HuH-7.5 (cell line): ENCODE results near the gene EFTUD2.

Experiments
- DNase-seq: peaks from one replicate; pipeline ENCODE4 v3.0.0; 2011; ENCODE audit warnings: low spot score

EFTUD2 gene

DNA sequence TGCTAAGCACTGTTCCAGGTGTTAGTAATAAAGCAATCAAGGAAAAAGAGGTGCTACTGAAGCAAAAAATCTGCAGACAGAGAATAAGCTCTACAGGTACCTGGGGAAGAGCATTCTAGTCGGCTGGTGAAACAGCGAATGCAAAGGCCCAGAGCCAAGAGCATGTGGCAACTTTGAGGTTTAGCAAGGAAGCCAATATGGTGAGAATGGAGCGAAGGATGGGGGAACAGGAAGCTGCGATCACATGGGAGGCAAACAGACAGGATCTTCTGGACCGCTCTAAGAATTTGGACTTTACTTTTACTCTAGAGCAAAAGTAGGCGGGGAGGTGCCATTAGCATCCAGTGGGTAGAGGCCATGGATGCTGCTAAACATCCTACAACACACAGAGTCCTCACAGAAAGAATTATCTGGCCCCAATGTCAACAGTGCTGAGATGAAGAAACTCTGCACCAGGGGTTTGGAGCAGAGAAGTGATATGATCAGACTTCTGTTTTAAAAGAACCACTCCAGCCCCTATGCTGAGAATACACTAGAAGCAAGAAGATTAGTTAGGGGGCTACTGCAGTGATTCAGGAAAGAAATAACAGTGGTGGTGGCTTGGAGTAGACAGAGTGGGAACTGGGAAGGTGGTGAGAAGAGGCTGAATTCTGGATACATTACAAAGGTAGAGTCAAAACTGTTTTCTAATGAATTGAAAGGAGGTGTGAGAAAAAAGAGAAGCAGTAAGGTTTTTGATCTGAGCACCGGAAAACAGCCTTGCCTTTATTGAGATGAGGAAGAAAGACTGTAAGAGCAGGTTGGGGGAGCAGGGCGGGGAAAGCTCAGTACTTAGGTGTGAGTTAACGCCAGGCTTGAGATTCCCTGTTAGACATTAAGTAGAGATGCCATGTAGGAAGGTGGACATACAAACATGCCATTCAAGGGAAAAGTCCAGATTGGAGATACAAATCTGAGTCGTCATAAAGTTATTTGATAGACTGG lies 11.0 kb downstream of the EFTUD2 start:
- DNase-seq = no peak

DNA sequence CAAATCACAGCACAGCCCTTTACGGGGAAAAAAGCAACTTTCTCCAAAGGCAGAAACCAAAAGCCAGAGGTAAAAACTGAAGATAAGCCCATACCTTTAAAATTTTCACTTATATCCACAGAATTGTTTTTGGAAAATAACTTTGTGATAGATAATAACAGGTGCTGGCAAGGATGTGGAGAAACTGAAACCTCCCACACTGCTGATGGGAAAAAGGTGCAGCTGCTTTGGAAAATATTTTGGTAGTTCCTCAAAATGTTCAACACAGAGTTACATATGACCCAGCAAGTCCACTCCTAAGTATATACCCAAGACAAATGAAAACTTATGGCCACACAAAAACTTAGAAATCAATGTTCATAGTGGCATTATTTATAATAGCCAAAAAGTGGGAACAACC lies 12.2 kb downstream of the EFTUD2 start:
- DNase-seq = no peak

DNA sequence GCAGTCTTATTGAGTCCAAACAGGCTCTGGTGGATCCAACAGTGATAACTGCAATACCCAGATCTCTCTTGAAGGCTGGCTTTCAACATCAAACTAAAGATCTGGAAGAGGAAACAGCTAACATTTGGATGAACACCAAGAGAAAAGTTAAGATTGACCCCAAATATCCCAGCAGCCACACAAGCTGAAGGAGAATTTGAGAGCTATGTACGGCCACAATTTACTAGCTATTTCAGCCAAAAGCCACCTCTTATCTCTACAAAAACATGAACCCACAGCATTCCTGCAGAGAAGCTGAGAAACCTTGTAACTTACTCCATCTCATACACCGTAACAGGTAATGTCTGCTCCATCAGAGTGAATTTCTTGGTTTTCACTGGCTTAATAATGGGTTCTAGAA lies 14.3 kb downstream of the EFTUD2 start:
- no peak for DNase-seq

DNA sequence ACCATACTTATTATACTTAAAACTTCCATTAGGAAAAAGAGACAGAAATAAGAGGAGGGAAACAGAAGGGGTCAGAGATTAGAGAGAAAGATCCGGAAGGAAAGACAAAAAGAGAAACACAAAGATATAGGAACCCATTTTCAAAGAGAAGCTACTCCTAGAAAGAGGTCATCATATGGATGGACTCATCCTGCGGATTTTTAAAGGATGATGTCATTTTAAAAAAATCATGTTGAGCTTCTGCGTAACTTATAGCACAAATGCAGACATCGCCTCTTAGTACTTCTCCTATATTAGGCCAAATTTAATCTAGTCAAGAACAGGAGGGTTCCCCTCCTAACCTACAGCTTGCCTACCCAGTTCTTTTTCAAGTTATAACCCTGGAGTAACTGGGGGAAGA lies 18.1 kb downstream of the EFTUD2 start:
- DNase-seq = no peak

DNA sequence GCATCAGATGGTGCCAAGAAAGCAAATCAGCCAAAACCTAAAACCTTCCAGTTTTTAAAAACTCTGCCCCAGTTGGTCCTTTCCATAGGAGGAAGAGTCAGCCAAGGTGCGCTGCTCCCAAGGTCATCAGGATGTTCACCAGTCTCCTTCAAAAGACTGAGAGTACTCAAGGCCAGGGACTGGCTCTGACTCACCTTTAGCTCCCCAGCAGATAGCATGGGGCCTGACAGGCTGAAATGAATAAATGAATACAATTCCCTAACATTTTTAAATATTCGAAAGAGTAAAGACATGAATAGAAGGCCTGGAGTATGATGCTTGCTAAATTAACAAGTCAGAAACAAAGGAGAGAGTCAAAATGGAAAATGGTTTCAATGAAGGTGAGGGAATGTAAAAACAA lies 19.2 kb downstream of the EFTUD2 start:
- DNase-seq = no peak

DNA sequence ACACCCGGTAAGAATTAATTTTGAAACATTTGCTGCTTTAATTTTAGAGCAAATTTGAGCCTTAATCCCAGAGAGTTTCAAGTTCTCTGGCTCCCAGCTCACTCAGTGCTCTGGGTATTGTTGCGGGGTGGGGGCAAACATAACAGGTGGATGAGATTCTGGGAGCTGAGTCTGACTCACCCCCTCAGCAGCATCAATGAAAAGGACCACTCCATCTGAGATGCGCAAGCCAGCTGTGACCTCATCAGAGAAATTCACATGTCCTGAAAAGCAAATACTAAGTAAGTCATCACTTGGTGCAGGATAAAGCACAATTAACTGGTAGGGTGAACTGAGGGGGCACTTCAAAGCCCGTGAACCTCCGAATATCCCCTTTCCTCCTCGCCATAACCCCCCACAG lies 19.9 kb downstream of the EFTUD2 start:
- no peak for DNase-seq

DNA sequence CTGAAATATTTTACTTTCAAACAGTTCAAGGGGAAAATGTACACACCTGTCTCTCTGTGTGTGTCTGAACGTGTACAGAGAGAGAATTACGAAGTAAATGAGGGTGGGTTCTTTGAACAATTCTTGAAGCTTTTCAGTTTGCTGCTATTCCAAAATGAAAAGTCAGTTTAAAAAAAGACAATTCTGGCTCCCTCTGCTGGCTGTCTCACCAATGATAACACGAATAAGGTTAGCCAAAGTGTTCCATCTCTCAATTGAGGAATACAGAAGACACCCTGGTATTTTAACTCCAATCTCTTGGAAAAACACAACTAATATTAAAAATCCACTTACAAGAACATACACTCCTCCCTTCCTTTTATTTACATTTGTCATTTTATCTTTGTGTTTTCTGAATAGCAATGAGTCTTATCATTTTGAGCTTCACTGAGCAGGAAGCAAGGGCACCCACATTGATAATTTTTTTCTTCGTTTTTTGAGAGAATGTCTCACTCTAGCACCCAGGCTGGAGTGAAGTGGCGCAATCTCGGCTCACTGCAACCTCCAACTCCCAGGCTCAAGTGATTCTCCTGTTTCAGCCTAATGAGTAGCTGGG lies 20.5 kb downstream of the EFTUD2 start:
- peak; percentile 28 for DNase-seq

DNA sequence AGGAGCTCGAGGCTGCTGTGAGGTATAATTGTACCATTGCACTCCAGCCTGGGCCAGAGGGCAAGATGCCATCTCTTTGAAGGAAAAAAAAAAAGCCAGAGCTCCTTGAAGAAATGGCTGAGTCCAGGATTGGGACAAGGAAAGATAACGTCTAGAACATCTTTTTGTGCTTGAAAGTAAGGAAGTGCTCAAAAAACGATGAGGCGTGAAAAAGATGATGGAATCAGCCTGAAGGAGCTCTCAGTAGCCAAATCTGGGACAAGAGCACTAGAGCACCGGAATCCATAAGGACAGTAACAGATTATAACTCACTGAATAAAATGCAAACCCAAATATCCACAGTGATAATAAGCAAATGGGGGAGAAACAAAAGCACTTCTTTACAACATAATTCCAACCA lies 22.1 kb downstream of the EFTUD2 start:
- no peak for DNase-seq

DNA sequence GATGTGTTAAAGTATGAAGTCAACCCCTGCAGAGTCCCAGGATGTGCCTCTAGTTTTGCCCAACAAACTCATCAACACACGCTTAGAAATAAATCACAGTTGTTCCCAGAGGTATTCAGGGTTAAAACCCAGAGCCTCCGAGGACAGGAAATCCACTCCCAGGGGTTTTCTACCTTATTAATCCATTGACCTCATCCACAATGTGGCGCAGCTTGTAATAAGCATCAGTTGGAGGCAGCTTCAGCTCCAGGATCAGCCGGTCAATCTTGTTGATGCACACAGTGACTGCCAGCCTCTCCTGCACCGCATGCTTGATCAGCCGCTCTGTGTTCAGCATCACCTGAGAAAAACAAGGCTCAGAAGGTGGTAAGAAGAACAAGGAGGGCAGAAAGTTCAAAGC lies 23.5 kb downstream of the EFTUD2 start:
- DNase-seq = no peak

DNA sequence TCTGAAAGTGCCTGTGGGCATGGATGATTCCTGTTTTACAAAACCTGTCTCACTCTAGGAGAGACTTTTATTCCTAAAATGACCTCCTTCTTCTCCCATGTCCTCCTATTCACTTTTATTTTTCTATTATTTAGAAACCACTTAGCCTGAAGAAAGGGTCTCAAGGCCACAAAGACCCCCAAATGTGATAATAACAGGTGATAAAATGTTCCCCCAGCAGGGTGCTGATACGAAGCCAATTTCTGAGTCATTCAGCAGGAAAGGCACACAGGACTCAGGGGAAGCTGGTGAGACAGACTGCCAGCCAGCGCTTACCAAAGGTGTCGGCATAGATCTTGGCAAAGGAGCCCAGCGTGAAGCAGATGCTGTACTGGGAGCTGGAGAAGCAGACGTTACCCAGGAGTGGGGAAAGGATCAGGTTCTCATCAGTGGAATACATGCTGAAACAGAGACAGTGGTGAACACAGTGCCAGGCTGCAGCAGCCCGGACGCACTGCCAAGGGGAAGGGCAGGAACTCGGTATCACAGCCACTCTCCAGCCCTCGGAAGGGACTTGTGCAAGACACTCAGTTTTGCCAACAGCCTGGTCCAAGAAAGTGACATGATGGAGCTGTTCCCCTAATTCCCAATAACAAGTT lies 27.0 kb downstream of the EFTUD2 start:
- no peak for DNase-seq

DNA sequence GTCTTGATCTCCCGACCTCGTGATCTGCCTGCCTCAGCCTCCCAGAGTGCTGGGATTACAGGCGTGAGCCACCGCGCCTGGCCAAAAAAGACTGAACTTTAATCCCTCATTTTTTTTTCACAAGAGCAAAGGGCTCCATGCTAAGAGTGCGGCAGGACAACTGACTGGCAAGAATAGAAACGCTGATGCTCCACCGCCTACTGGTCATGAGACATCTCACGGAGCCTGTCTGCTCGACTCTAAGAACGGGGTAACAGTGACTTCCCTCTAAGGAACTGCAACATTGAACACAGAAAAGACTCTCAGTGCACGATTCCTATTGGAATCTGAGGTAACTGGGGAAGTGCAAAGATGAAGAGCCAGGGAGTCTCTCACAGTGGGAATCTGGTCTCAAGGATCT lies 27.7 kb downstream of the EFTUD2 start:
- DNase-seq = no peak

DNA sequence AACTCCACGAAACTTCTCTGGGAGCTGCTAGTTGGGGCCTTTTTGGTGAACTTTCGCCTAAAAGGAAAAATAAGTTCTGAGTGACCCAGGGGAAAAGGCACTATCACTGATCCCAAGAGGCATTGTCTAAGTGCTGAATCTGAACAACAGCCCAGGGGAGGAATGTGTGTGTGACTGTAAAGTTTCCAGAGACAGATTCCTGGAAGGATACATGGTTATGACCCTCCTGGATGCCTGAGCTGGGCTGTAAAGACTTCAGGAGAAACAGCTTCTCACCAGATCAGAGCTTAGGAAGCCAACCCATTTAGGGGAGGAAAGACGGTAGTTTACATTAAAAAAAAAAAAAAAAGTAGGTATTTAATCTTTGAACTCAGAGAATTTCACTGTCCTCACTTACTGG lies 31.4 kb downstream of the EFTUD2 start:
- DNase-seq = no peak

DNA sequence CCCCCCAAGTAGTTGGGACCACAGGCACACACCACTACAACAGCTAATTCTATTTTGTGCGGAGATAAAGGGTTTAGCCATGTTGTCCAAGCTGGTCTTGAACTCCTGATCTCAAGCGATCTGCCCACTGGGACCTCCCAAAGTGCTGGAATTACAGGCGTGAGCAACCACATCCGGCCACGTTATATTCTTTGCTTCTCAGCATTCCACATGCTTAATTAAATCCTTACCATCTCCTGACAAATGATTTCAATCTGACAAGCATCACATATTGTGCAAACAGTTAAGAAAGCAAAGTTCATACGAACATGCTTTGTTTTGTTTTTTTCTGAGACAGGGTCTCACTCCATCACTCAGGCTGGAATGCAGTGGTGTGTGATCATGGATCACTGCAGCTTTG lies 33.3 kb downstream of the EFTUD2 start:
- DNase-seq = no peak

DNA sequence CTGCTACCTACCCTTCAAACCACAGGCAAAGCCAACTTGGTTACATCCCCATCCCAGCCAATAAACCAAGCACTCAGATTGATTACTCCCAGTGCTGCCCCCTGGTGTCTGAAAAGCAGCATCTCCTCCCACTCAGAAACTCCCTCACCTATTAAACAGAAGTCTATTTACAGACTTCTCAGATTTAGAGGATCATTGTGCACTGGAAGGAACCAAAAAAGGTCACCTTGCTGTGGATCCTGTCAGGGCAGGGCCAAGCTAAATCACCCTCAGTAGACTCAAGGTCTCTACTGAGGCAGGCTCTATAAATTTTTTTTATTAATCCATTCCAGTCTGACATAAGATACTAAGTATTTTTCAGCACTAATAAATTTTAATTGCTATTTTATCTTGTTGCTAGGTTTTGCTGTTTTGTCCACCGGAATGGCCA lies 34.0 kb downstream of the EFTUD2 start:
- DNase-seq = peak; percentile 75

DNA sequence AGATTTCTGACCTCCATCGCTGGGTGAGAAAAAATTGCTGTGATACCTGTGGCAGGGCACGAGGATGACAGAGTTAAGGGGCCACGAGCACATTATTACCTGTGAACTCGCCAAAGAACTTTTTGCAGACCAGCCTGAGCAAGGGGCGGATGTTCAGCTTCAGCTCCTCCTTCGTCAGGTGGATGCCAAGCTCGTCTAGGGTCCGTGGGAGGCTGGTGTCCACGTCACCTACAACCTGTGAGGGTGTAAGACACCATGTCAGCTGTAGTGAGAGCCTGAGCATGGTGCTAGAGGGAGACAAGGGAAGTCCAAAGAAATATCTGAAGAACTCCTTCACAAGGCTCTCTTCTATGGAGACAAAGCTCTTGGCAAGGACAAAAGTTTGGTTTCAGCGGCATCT lies 34.4 kb downstream of the EFTUD2 start:
- no peak for DNase-seq

DNA sequence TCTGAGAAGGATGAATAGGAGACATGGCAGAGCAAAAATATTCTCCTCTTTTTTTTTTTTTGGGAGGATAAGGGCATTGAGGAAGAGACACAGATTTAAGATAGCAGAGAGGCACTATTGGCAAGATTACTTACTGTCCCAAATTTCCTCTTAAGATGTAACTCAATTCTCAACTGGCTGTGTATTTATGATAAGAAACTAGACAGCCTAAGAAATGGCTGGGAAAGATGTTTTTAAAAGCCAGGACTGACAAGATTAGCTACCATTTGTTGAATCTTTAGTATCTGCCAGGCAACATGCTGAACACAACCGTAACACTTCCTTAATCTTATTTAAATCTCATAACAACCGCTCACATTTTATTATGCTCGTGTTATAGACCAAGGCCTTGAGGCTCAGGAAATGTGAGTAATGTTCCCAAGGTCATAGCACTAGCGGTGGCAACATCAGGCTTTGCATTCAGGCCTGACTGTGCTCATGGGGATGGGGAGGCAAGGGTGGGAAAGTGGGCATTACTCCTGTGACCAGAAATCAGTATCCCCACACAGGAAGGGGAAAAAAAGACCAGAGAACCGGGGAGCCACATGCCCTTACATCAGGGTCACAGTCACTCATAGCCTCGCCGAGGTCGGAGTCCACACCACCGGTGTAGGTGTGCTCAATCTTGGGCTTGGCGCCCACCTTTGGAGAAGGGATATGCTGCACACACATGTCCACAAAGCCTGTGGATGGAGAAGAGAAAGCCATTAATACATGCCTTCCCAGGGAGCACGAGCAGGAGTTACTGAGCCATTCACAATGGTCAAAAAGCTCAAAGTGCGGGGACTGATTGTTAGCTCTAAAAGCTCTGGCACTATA lies 36.0 kb downstream of the EFTUD2 start:
- DNase-seq = no peak

DNA sequence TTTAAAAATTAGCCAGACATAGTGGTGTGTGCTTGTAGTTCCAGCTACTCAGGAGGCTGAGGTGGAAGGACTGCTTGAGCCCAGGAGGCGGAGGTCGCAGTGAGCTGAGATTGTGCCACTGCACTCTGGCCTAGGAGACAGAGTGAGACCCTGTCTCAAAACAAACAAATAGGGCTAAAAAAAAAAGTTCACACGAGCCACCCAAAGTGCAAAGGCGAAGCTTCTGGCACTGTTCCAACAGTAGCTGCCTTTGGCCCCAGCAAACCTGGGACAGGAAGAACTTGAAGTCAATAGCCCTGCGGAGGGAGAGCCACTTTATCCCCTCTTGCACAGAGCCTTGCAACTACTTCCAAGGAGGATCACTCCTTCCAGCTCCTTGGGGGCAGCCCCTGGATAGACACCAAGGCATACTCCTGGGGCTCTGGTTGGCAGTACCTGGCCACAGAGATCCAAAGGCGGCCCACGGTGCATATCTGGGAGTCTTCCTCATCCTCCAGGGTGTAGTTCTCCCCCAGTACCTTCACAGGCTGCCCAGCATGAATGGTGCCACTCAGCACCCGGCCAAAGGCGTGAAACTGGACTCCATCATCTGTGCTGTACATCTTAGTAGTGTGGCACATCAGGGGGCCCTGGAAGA lies 36.8 kb downstream of the EFTUD2 start:
- DNase-seq = no peak

DNA sequence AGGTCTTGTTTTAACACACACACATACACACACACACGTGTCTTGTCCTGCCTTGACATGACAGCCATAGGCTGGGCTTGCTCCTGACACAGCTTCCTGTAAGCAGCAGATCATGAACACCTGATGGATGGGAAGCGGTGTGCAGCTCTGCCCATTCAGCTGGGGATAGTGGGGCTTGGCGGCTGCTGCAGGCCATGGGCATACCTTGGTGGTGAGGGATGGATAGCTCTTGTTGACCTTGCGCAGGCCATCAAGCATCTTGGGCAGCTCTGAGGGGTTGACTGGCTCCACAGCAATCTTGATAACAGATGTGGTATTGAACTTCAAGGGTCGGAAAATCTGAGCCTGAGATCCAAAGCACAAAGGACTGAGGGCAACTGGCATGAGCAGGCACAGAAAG lies 39.5 kb downstream of the EFTUD2 start:
- DNase-seq = no peak

DNA sequence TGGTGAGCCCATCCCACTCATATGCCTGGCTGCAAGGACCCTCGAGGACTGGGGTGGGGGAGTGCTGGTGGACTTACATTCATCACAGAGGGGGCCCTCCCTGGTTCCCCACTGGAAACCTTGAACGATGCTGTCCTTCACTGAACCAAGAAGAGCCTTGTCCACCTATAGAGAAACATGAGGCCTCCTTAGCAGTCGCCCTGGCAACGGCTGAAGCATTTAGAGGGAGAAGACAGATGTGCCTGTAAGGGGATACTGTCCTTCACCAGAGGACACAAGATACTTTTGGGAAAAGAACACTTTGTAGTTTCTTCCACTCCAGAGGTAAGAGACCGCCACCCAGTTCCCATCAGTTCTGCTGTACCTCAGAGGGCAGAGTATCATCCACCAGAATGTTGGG lies 45.1 kb downstream of the EFTUD2 start:
- no peak for DNase-seq

DNA sequence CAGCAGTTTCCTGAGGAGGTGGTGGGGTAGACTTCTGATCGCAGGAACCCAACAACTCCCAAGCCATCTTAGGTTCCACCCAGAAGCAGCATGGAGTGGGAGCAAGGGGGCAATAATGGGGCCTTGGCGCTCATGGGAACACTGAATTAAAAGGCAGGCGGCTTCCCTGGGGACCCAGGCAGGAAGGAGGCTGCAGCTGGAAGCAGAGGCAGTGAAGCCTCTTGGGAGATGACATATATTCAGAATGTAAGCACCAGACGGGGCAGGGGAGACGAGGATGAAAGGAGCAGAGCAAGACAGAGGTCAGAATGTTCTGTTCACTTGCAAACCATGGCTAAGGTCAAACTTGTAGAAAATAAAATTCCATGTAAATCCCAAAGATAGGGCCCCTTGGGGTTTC lies 48.6 kb downstream of the EFTUD2 start:
- DNase-seq = no peak

DNA sequence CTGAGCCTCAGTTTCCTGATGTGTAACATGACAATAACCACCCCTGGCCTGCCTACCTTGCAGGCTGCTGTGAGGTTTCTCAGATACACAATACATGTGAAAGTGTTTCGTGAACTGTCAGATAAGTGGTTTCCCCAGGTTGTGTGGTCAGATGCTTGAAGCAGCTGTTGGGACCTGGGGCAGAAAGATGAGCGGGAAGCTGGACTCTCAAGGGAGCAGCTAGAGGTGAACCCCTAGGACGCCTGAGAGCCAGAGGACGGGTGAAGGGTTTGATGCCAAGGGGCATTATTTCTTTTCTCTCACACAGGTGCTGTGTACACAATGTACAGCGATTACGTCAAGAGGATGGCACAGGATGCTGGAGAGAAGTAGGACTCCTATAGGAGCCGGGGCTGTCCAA lies 49.2 kb downstream of the EFTUD2 start:
- no peak for DNase-seq
